Naive B cell (primary cell): ENCODE measurements around the gene PLEKHD1. TPM values are rescaled to one million over a fixed set of nuclear protein-coding genes. Genes with fewer than 3 reads are reported as not detected.

Source experiments
- ATAC-seq, 2 donors: fragments of 150-1000 bp; cut with Tn5 transposase; 2 replicates each; pipeline ENCODE4 v1.10.0; 2021; ENCODE audit warnings: low read depth in 2 of 2, mild to moderate bottlenecking in 2 of 2, moderate library complexity in 2 of 2
- DNase-seq: peaks from one replicate; pipeline ENCODE4 v3.0.0; 2022
- H3K27ac Mint-ChIP-seq, 6 donors: one replicate each; pipeline ENCODE4 v1.8.0; 2020 to 2022; ENCODE audit warnings: mild to moderate bottlenecking in 6 of 6, mixed read lengths in 6 of 6, moderate library complexity in 5 of 6, inconsistent platforms in 2 of 6
- H3K27me3 Mint-ChIP-seq, 3 donors: one replicate each; pipeline ENCODE4 v1.8.0; 2021 to 2022; ENCODE audit warnings: mixed read lengths in 3 of 3, mild to moderate bottlenecking in 1 of 3
- H3K36me3 Mint-ChIP-seq, 2 donors: one replicate each; pipeline ENCODE4 v1.8.0; 2020 to 2022; ENCODE audit warnings: mixed read lengths in 2 of 2, inconsistent platforms in 1 of 2, mild to moderate bottlenecking in 1 of 2
- H3K4me1 Mint-ChIP-seq, 3 donors: one replicate each; pipeline ENCODE4 v1.8.0; 2020 to 2022; ENCODE audit warnings: mixed read lengths in 3 of 3, inconsistent platforms in 1 of 3, mild to moderate bottlenecking in 1 of 3, moderate library complexity in 1 of 3
- H3K4me3 Mint-ChIP-seq, 8 donors: one replicate each; pipeline ENCODE4 v1.8.0; 2020 to 2022; ENCODE audit warnings: mild to moderate bottlenecking in 8 of 8, mixed read lengths in 8 of 8, moderate library complexity in 8 of 8, inconsistent platforms in 2 of 8
- H3K9me3 Mint-ChIP-seq, 7 donors: one replicate each; pipeline ENCODE4 v1.8.0; 2020 to 2022; ENCODE audit warnings: mixed read lengths in 7 of 7, mild to moderate bottlenecking in 5 of 7, inconsistent platforms in 2 of 7, moderate library complexity in 1 of 7
- polyA plus RNA-seq, 6 donors: library from polyadenylated mRNA; unstranded; fragments of 300-500 nt; fragmentation: Illumina TruSeq; gene quantifications; one replicate each; pipeline ENCODE4 v1.2.3, GENCODE V29; 2021; ENCODE audit warnings: low read depth in 6 of 6

The PLEKHD1 gene
- polyA plus RNA-seq, 6 donors from 2014 or later, result 0.07 to 0.11 TPM; not detected in 4

- peaks cover 46 to 63% (median 58%) of the 10 kb centered on the region in 3 donors for H3K27me3 Mint-ChIP-seq
- ATAC-seq, result no peak
Observed at GRCh38 chr14:69553252-69553651, 68.7 kb downstream of the PLEKHD1 start.

DNA sequence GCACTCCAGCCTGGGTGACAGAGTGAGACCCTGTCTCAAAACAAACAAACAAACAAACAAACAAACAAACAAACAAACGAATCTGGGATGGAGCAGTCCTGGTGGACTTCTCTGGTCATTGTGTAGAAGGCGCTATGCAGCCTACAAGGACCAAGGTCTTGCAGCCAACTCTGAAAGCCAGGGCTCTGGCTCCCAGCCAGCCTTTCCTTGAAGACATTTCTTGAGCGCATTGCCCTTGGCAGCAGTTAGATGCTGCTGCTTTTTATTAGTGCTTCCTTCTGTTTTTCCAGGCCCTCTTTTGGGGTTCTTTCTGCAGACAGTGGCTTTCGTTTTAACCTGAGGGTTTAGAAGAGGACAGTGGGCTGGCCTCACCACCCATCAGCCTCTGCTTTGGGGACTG, 70.0 kb downstream of the PLEKHD1 start:
- Mint-ChIP-seq H3K4me3 (no peak overlapping the region), H3K4me1 (no peaks in the 10 kb centered on the region)
- no peak for ATAC-seq

More at GRCh38 chr14:69553252-69553651, 68.7 kb downstream of the PLEKHD1 start:
- Mint-ChIP-seq H3K4me1 (no peaks in the 10 kb centered on the region), H3K9me3 (no peaks in the 10 kb centered on the region), H3K27ac (no peak overlapping the region), H3K4me3 (no peak overlapping the region), H3K36me3 (peaks cover 0 to 2% of the 10 kb centered on the region in 2 donors)
- no peak for DNase-seq

GRCh38 chr14:69558774-69559173, 74.2 kb downstream of the PLEKHD1 start:
- no peak for DNase-seq
- H3K27me3 Mint-ChIP-seq, result peaks cover 34 to 73% (median 63%) of the 10 kb centered on the region in 3 donors
- no peak overlapping the region for H3K27ac Mint-ChIP-seq
- ATAC-seq, result no peak
- H3K4me3 Mint-ChIP-seq, result no peak overlapping the region
- H3K9me3 Mint-ChIP-seq, result no peaks in the 10 kb centered on the region
- no peaks in the 10 kb centered on the region for H3K4me1 Mint-ChIP-seq
- peaks cover 5 to 11% of the 10 kb centered on the region in 2 donors for H3K36me3 Mint-ChIP-seq

More for the DNA sequence above, 70.0 kb downstream of the PLEKHD1 start:
- Mint-ChIP-seq H3K9me3 (no peaks in the 10 kb centered on the region), H3K36me3 (peaks cover 0 to 11% of the 10 kb centered on the region in 2 donors), H3K27me3 (peaks cover 39 to 70% (median 61%) of the 10 kb centered on the region in 3 donors), H3K27ac (no peak overlapping the region)
- DNase-seq, result no peak

DNA sequence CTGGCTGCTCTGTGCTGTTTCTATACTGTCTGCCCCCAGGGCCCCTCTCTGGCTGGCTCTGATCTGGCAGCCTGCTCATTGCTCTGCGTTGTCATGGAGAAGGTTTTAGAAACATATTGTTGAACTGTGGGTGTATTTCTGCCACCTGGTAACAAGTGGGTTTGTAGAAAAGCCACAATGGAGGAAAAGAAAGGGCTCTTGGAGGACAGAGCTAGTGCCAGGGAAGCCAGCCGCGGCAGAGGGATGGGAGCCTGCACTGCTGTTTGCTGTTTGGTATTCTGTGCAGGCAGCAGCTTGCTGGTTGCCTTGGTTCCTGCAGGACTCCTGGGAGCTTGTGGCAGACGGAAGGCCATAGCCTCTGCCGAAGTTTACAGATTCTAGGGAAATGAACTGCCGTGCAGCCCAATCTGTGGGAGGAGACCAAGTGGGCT, 75.1 kb downstream of the PLEKHD1 start:
- H3K4me3 Mint-ChIP-seq, result no peak overlapping the region
- H3K36me3 Mint-ChIP-seq, result peaks cover 5 to 11% of the 10 kb centered on the region in 2 donors
- DNase-seq (no peak), ATAC-seq (no peak)
- H3K9me3 Mint-ChIP-seq, result no peaks in the 10 kb centered on the region
- H3K27me3 Mint-ChIP-seq, result peaks cover 35 to 73% (median 63%) of the 10 kb centered on the region in 3 donors
- H3K4me1 Mint-ChIP-seq, result no peaks in the 10 kb centered on the region
- no peak overlapping the region for H3K27ac Mint-ChIP-seq

DNA sequence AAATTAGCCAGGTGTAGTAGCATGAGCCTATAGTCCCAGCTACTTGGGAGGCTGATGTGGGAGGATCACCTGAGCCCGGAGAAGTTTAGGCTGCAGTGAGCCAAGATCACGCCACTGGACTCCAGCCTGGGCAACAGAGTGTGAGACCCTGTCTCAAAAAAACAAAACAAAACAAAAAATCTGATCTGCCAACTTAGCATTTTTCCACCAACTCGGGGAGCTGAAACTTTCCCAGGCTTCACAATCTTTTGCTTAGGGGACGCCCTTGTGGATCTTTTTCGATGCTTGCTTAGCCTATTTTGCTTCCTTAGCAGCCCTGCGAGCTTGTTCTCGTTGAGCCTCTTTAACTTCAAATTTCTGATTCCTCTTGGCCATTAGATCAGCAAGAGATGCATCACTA, 76.3 kb downstream of the PLEKHD1 start:
- Mint-ChIP-seq H3K9me3 (no peaks in the 10 kb centered on the region), H3K4me3 (no peak overlapping the region), H3K4me1 (no peaks in the 10 kb centered on the region), H3K27ac (no peak overlapping the region), H3K36me3 (peaks cover 5 to 11% of the 10 kb centered on the region in 2 donors), H3K27me3 (peaks cover 45 to 82% (median 76%) of the 10 kb centered on the region in 3 donors)
- no peak for ATAC-seq
- DNase-seq, result no peak

DNA sequence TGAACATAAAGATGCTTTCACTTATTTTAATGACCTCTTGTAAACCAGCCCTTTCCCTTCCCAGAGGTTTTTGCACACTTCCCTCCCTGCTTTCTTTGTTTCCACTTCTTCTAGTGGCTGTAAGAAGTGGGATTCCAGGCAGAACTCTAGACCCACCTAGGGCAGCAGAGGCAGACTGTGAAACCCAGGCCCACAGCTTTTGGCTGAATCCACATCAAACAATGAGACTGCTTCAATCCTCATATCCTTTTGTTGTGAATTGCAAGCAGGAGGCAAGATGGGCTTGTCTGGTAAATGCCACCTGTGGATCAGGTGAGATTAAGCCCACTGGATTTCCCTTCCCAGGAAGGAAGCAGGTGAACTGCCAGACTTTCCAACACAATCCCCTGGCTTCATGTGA, 77.4 kb downstream of the PLEKHD1 start:
- Mint-ChIP-seq H3K27me3 (peaks cover 56 to 92% (median 86%) of the 10 kb centered on the region in 3 donors), H3K4me1 (no peaks in the 10 kb centered on the region), H3K9me3 (no peaks in the 10 kb centered on the region), H3K36me3 (peaks cover 5 to 11% of the 10 kb centered on the region in 2 donors), H3K27ac (no peak overlapping the region), H3K4me3 (no peak overlapping the region)
- ATAC-seq (no peak), DNase-seq (no peak)

- DNase-seq (no peak), ATAC-seq (no peak)
- Mint-ChIP-seq H3K27me3 (peaks cover 65 to 91% (median 76%) of the 10 kb centered on the region in 3 donors), H3K4me1 (peaks cover 0 to 2% (median 0%) of the 10 kb centered on the region in 3 donors), H3K36me3 (no peaks in the 10 kb centered on the region), H3K27ac (no peak overlapping the region), H3K4me3 (no peak overlapping the region), H3K9me3 (no peaks in the 10 kb centered on the region)
Observed at GRCh38 chr14:69567563-69567962, 83.0 kb downstream of the PLEKHD1 start.

DNA sequence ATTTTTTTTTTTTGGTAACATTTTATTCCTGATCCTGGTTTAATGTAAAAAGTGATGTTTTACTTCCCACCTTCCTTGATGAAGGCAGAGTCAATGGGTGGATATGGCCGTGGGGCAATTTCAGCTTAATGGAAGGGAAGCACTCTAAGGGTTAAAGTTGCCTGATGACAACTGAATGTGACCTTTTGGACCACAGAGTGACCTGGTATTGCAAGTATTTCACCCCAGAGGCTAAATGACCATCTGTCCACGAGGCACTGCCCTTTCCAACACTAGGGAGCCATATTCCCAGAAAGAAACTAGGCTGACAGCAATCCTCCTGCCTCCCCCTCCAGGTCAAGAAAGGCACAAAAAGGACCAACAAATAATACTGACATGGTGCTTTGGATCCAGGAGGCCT, 85.3 kb downstream of the PLEKHD1 start:
- Mint-ChIP-seq H3K9me3 (no peaks in the 10 kb centered on the region), H3K4me1 (peaks cover 9 to 14% (median 12%) of the 10 kb centered on the region in 3 donors), H3K27ac (no peak overlapping the region), H3K36me3 (no peaks in the 10 kb centered on the region), H3K4me3 (peak overlapping the region in 1 of 8 donors; percentile 50), H3K27me3 (peaks cover 64 to 90% (median 73%) of the 10 kb centered on the region in 3 donors)
- ATAC-seq (no peak), DNase-seq (no peak)

DNA sequence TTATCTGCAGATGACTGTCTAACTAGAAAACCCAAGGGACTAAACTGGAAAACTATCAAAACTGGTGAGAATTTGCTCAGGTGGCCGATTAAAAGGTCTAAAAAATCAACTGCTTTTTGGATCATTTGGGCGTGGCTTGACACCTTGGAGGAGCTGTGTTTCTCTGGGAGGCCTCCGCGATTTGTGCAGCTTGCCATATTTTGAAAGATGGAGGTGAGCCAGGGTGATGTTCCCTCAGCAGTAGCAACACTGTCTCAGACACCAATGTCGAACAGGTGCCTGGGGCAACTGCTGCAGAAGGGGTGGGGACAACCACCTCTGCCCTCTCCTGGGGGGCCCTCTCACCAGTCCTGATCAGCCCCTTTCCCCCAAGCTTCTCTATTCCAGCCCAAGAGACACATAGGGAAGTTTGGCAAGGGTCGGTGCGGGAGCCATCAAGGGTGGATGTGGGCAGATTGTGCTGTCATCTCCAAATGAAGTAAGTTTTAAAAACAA, 86.4 kb downstream of the PLEKHD1 start:
- Mint-ChIP-seq H3K36me3 (no peaks in the 10 kb centered on the region), H3K4me1 (peaks cover 9 to 15% (median 12%) of the 10 kb centered on the region in 3 donors), H3K27ac (no peak overlapping the region), H3K4me3 (peak overlapping the region in 7 of 8 donors; percentile 0 to 75 (median 55)), H3K9me3 (no peaks in the 10 kb centered on the region), H3K27me3 (peaks cover 60 to 87% (median 72%) of the 10 kb centered on the region in 3 donors)
- ATAC-seq, result no peak
- no peak for DNase-seq

DNA sequence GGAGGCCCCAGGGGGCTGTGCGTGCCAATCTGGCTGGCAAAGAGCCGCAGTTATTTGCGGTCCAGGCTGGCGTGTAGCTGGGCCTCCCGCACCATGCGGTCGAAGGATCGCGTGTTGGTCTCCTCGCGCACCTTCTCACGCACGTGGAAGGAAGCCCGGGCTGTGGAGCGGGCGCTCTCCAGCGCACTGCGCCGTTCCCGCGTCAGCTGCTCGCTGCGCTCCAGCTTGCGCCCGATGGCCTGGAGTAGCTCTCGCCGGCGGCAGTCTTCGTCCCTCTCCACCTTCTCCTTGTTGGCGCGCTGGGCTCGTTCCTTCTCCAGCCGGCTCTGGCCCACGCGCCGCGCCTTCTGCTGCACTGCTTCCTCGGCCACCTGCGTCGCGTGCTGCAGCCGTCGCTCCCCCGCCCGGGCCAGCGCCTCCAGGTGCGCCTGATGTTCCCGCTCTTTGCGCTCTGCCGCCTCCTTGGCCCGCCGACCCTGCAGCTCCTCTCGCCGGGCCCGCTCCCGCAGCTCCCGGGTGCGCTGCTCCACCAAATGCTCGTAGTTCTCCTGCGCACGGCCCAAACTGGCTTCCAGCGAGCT, 87.0 kb downstream of the PLEKHD1 start:
- H3K27me3 Mint-ChIP-seq, result peaks cover 59 to 87% (median 72%) of the 10 kb centered on the region in 3 donors
- H3K36me3 Mint-ChIP-seq, result no peaks in the 10 kb centered on the region
- DNase-seq (no peak), ATAC-seq (no peak)
- peak overlapping the region in 3 of 8 donors; percentile 15 to 58 (median 49) for H3K4me3 Mint-ChIP-seq
- no peak overlapping the region for H3K27ac Mint-ChIP-seq
- peaks cover 9 to 15% (median 12%) of the 10 kb centered on the region in 3 donors for H3K4me1 Mint-ChIP-seq
- no peaks in the 10 kb centered on the region for H3K9me3 Mint-ChIP-seq

GRCh38 chr14:69572030-69572840, 87.7 kb downstream of the PLEKHD1 start:
- Mint-ChIP-seq H3K27me3 (peaks cover 55 to 89% (median 71%) of the 10 kb centered on the region in 3 donors), H3K4me1 (peaks cover 9 to 15% (median 12%) of the 10 kb centered on the region in 3 donors), H3K36me3 (no peaks in the 10 kb centered on the region), H3K9me3 (no peaks in the 10 kb centered on the region), H3K27ac (no peak overlapping the region), H3K4me3 (peak overlapping the region in 6 of 8 donors; percentile 32 to 79 (median 52))
- ATAC-seq (peak in 1 of 2 donors; percentile 9), DNase-seq (no peak)

- ATAC-seq (no peak), DNase-seq (no peak)
- Mint-ChIP-seq H3K4me1 (peaks cover 9 to 15% (median 12%) of the 10 kb centered on the region in 3 donors), H3K9me3 (no peaks in the 10 kb centered on the region), H3K27me3 (peaks cover 50 to 85% (median 67%) of the 10 kb centered on the region in 3 donors), H3K36me3 (no peaks in the 10 kb centered on the region), H3K4me3 (peak overlapping the region in 4 of 8 donors; percentile 32 to 79 (median 57)), H3K27ac (no peak overlapping the region)
Observed at GRCh38 chr14:69572841-69573135, 88.3 kb downstream of the PLEKHD1 start.

GRCh38 chr14:69573205-69573830, 88.8 kb downstream of the PLEKHD1 start:
- peak overlapping the region; percentile 25 to 94 (median 86) for H3K4me3 Mint-ChIP-seq
- H3K9me3 Mint-ChIP-seq, result no peaks in the 10 kb centered on the region
- no peak overlapping the region for H3K27ac Mint-ChIP-seq
- peaks cover 47 to 80% (median 61%) of the 10 kb centered on the region in 3 donors for H3K27me3 Mint-ChIP-seq
- H3K36me3 Mint-ChIP-seq, result no peaks in the 10 kb centered on the region
- ATAC-seq (no peak), DNase-seq (no peak)
- H3K4me1 Mint-ChIP-seq, result peaks cover 9 to 15% (median 12%) of the 10 kb centered on the region in 3 donors
